Fibroblast of lung (primary cell): ENCODE measurements around the gene KCND2. TPM values are rescaled to one million over a fixed set of nuclear protein-coding genes. Genes with fewer than 3 reads are reported as not detected.

Experiments
- DNase-seq, 2 donors: peaks; one replicate each; pipeline versions ENCODE4 v3.0.0 to v3.0.0-alpha.2; 2010; ENCODE audit warnings: low read depth in 2 of 2
- H2AFZ ChIP-seq: 2 replicates; pipeline ENCODE4 v1.5.1; 2012; ENCODE audit warnings: low read length, control low read depth, inconsistent platforms
- H3K27ac ChIP-seq: 2 replicates; pipeline ENCODE4 v1.5.1; 2011; ENCODE audit warnings: low read length, control low read depth; ENCODE audit not compliant: insufficient read depth
- H3K27me3 ChIP-seq: 2 replicates; pipeline ENCODE4 v1.5.1; 2011; ENCODE audit warnings: mild to moderate bottlenecking, low read length; ENCODE audit not compliant: control insufficient read depth, insufficient read depth
- H3K36me3 ChIP-seq: 2 replicates; pipeline ENCODE4 v1.5.1; 2011; ENCODE audit warnings: low read length; ENCODE audit not compliant: control insufficient read depth, insufficient read depth
- H3K4me1 ChIP-seq: 2 replicates; pipeline ENCODE4 v1.5.1; 2011; ENCODE audit warnings: low read length; ENCODE audit not compliant: control insufficient read depth, insufficient read depth; ENCODE audit errors: extremely low read depth
- H3K4me2 ChIP-seq: 2 replicates; pipeline ENCODE4 v1.5.1; 2011; ENCODE audit warnings: low read length, control low read depth; ENCODE audit not compliant: insufficient read depth; ENCODE audit errors: extremely low read depth
- H3K4me3 ChIP-seq, 4 experiments: fragments of 200-600 bp in 1 of 4; sonication (generic) in 1 of 4; replicated peaks in 1 of 4; 2 replicates each; pipeline ENCODE4 v1.5.1; 2011 to 2016; ENCODE audit warnings: low read length in 4 of 4, low read depth in 3 of 4, mild to moderate bottlenecking in 3 of 4, control low read depth in 2 of 4, inconsistent platforms in 1 of 4, mixed read lengths in 1 of 4; ENCODE audit not compliant: insufficient read depth in 1 of 4; ENCODE audit errors: control extremely low read depth in 1 of 4
- H3K79me2 ChIP-seq: 2 replicates; pipeline ENCODE4 v1.5.1; 2012; ENCODE audit warnings: mild to moderate bottlenecking, low read length, inconsistent platforms; ENCODE audit not compliant: control insufficient read depth, insufficient read depth
- H3K9ac ChIP-seq: 2 replicates; pipeline ENCODE4 v1.5.1; 2011; ENCODE audit warnings: mild to moderate bottlenecking, low read length, control low read depth; ENCODE audit not compliant: insufficient read depth
- H3K9me3 ChIP-seq: 2 replicates; pipeline ENCODE4 v1.5.1; 2012; ENCODE audit warnings: low read depth, low read length; ENCODE audit not compliant: control insufficient read depth, insufficient read depth
- H4K20me1 ChIP-seq: 2 replicates; pipeline ENCODE4 v1.5.1; 2011; ENCODE audit warnings: low read length; ENCODE audit not compliant: control insufficient read depth, insufficient read depth; ENCODE audit errors: extremely low read depth
- EZH2 ChIP-seq: IDR thresholded peaks from 2 replicates; pipeline ENCODE4 v1.5.1; 2012; ENCODE audit warnings: low read length, control low read depth, mild to moderate bottlenecking; ENCODE audit errors: missing control alignments
- polyA plus RNA-seq, 2 donors: library from polyadenylated mRNA; depleted of rRNA in 1 of 2; stranded (reverse) in 1 of 2; unstranded in 1 of 2; fragments of >200 nt; gene quantifications; 2 replicates each; pipeline ENCODE4 v1.2.1, GENCODE V29; 2011 to 2012; ENCODE audit warnings: missing spikeins in 1 of 2
- total RNA-seq: library from RNA; depleted of rRNA; stranded (reverse); fragments of >200 nt; gene quantifications from 2 replicates; pipeline ENCODE4 v1.2.1, GENCODE V29; 2014
- TF ChIP-seq, protein P1 (sequence below), 2 donors: IDR thresholded peaks in 1 of 2; conservative IDR thresholded peaks in 1 of 2; 1 replicate in 1 of 2; 2 replicates in 1 of 2; pipeline ENCODE4 v1.5.1; 2011 to 2012; ENCODE audit warnings: low read length in 2 of 2, control low read depth in 1 of 2, inconsistent platforms in 1 of 2, low read depth in 1 of 2, mild to moderate bottlenecking in 1 of 2

Gene KCND2
- total and polyA plus RNA-seq, 2 donors (not counting 1 experiment from before 2014, with no cell fraction given) = 2.1 to 6.1 TPM

DNA sequence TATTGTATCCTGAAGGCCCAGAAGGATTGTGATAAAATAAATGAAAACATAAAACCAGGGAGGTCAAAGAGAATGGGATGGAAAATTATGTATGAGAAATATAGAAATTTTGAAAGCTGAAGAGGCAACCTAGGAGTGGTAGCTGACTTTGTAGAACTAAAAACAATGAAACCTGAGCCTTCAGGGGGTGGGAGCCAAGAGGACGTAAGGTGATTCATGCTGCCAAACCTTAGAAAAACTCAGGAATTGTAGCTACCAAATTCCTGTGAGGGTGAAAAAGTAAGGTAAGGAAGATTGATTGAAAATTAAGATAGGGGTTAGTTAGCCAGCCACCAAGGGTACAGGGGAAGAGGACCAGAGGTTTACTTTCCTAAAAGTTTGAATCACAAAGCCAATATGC lies 213.2 kb downstream of the KCND2 start:
- H3K27me3 ChIP-seq = no peaks in the 10 kb centered on the region
- H3K9me3 ChIP-seq = no peaks in the 10 kb centered on the region
- no peak overlapping the region for H2AFZ ChIP-seq
- H3K36me3 ChIP-seq = no peaks in the 10 kb centered on the region
- H3K27ac ChIP-seq = no peak overlapping the region
- H4K20me1 ChIP-seq = no peaks in the 10 kb centered on the region
- no peaks in the 10 kb centered on the region for H3K79me2 ChIP-seq
- no peak overlapping the region for H3K4me3 ChIP-seq
- no peaks in the 10 kb centered on the region for H3K4me1 ChIP-seq
- peak in 1 of 2 donors; percentile 20 for DNase-seq
- H3K9ac ChIP-seq = no peak overlapping the region
- TF ChIP-seq, protein P1, sequence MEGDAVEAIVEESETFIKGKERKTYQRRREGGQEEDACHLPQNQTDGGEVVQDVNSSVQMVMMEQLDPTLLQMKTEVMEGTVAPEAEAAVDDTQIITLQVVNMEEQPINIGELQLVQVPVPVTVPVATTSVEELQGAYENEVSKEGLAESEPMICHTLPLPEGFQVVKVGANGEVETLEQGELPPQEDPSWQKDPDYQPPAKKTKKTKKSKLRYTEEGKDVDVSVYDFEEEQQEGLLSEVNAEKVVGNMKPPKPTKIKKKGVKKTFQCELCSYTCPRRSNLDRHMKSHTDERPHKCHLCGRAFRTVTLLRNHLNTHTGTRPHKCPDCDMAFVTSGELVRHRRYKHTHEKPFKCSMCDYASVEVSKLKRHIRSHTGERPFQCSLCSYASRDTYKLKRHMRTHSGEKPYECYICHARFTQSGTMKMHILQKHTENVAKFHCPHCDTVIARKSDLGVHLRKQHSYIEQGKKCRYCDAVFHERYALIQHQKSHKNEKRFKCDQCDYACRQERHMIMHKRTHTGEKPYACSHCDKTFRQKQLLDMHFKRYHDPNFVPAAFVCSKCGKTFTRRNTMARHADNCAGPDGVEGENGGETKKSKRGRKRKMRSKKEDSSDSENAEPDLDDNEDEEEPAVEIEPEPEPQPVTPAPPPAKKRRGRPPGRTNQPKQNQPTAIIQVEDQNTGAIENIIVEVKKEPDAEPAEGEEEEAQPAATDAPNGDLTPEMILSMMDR (conservative IDR thresholded peaks at IDR 0.05 in 1 of 2, IDR thresholded peaks at IDR 0.05 in 1 of 2; ENCODE audit: low read depth in 1 of 2, low read length in 2 of 2) = no peak
- TF ChIP-seq EZH2 = no peak
- no peak overlapping the region for H3K4me2 ChIP-seq

DNA sequence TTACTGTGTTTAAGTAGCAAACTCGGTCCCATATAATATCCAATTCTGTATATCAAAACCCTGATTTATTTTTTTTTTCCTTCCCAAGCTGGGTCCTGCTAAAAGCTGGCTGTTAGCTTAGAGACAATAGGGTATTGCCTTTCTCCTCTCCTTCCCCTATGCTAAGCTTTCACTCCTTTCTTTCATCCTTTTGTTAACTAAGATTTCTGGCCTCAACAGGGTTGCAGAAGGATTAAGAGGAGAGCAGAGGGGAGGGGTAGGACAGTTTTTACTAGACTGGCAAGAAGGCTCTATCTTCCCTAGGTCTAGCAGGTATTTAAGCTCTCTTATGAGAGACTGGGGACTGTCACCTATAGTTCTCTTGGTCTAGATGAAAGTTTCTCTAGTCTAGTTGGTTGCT lies 229.2 kb downstream of the KCND2 start:
- no peak overlapping the region for H3K27ac ChIP-seq
- no peaks in the 10 kb centered on the region for H4K20me1 ChIP-seq
- H2AFZ ChIP-seq = no peak overlapping the region
- H3K4me2 ChIP-seq = no peak overlapping the region
- no peaks in the 10 kb centered on the region for H3K27me3 ChIP-seq
- H3K79me2 ChIP-seq = no peaks in the 10 kb centered on the region
- no peak overlapping the region for H3K4me3 ChIP-seq
- no peaks in the 10 kb centered on the region for H3K9me3 ChIP-seq
- no peak for DNase-seq
- H3K36me3 ChIP-seq = no peaks in the 10 kb centered on the region
- no peak for TF ChIP-seq EZH2
- TF ChIP-seq, protein P1 (conservative IDR thresholded peaks at IDR 0.05 in 1 of 2, IDR thresholded peaks at IDR 0.05 in 1 of 2; ENCODE audit: low read depth in 1 of 2, low read length in 2 of 2) = no peak
- H3K9ac ChIP-seq = no peak overlapping the region
- H3K4me1 ChIP-seq = no peaks in the 10 kb centered on the region

DNA sequence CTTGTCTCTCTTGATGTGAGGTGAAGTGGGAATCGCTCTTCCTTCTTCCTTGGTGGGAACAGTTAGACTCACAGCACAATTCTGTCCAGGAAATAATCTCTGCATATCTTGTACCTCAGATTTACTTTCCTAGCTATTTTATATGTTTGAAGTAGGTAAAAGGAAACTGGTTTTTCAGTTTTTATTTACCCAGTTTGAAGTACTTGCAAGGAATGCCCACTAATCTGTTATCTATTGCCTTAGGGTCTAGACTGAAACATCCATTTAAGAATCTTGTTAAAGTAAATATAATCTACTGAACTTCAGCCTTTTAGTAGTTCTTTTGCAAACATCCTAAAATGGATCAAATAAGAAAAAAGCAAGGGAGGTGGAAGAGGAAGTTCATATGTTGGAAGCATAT lies 229.8 kb downstream of the KCND2 start:
- no peak for DNase-seq
- Histone ChIP-seq H3K27ac (no peak overlapping the region), H2AFZ (no peak overlapping the region), H3K9me3 (no peaks in the 10 kb centered on the region), H3K27me3 (no peaks in the 10 kb centered on the region), H4K20me1 (no peaks in the 10 kb centered on the region), H3K4me3 (no peak overlapping the region), H3K4me2 (no peak overlapping the region), H3K9ac (no peak overlapping the region), H3K79me2 (no peaks in the 10 kb centered on the region), H3K36me3 (no peaks in the 10 kb centered on the region), H3K4me1 (no peaks in the 10 kb centered on the region)
- no peak for TF ChIP-seq EZH2
- TF ChIP-seq, protein P1 (conservative IDR thresholded peaks at IDR 0.05 in 1 of 2, IDR thresholded peaks at IDR 0.05 in 1 of 2; ENCODE audit: low read depth in 1 of 2, low read length in 2 of 2) = no peak
